ENCODE measurements around the gene IL1RAPL1. TPM values are rescaled to one million over a fixed set of nuclear protein-coding genes. Genes with fewer than 3 reads are reported as not detected.

Gene IL1RAPL1
- total and polyA plus RNA-seq, 8 donors = 0.06 to 3.3 (median 0.31) TPM; not detected in 3

DNA sequence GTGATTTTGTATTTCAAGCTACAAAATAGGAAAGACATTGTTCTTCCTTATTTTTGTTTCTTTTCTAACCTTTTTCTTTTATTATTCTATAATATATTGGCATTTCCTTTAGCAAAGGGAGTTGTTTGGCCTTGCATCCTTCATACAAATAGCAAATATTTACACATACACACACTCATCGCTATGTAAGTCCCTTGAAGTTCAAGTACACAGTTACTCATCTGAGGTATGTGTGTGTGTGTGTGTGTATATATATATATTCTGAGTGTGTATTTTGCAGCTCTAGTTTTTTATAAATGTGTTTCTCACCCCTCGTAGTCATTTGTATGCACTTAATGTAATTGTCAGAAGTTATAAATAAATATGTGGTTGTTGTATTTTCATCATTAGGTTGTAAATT is 903.4 kb downstream of the IL1RAPL1 start:
- Histone ChIP-seq H3K9me3 (no peaks in the 10 kb centered on the region), H3K36me3 (no peaks in the 10 kb centered on the region), H3K27me3 (no peaks in the 10 kb centered on the region), H3K27ac (no peak overlapping the region), H3K4me3 (no peak overlapping the region), H3K4me1 (no peaks in the 10 kb centered on the region)
- DNase-seq = no peak
- 58 to 83% (median 60%) methylated on average over 2 of the region's 2 CpGs for WGBS, 5 donors
- TF ChIP-seq POLR2A (IDR thresholded peaks at IDR 0.05) = no peak
- TF ChIP-seq POLR2AphosphoS5 (IDR thresholded peaks at IDR 0.05) = no peak
- TF ChIP-seq, protein P1, sequence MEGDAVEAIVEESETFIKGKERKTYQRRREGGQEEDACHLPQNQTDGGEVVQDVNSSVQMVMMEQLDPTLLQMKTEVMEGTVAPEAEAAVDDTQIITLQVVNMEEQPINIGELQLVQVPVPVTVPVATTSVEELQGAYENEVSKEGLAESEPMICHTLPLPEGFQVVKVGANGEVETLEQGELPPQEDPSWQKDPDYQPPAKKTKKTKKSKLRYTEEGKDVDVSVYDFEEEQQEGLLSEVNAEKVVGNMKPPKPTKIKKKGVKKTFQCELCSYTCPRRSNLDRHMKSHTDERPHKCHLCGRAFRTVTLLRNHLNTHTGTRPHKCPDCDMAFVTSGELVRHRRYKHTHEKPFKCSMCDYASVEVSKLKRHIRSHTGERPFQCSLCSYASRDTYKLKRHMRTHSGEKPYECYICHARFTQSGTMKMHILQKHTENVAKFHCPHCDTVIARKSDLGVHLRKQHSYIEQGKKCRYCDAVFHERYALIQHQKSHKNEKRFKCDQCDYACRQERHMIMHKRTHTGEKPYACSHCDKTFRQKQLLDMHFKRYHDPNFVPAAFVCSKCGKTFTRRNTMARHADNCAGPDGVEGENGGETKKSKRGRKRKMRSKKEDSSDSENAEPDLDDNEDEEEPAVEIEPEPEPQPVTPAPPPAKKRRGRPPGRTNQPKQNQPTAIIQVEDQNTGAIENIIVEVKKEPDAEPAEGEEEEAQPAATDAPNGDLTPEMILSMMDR (IDR thresholded peaks at IDR 0.05) = no peak
- no peak for TF ChIP-seq EP300 (IDR thresholded peaks at IDR 0.05)
- intact Hi-C loops (cut with DNase I; ENCODE audit: low total_unique reads) = no loop called here

DNA sequence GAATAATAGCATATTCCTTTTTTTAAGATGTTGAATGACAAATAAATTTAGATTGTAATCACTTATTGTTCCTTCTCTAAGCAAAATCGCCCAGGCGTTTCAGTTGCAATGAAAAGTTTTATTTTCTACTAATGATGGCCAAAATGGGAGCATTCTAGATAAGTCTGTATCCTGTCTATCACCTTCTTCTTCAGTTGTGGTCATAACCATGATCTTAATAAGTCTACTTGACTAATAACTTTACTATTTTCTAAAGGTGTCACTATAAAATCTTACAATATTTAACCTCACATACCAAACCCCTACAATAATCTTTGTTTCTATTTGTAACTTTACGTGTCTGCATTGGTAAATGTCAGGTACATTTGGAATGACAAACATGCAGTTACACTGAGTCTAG is 904.4 kb downstream of the IL1RAPL1 start:
- no peak for DNase-seq
- H3K4me3 ChIP-seq = no peak overlapping the region
- H3K36me3 ChIP-seq = no peaks in the 10 kb centered on the region
- H3K27ac ChIP-seq = no peak overlapping the region
- no peak for TF ChIP-seq POLR2AphosphoS5 (IDR thresholded peaks at IDR 0.05)
- no peak for TF ChIP-seq POLR2A (IDR thresholded peaks at IDR 0.05)
- TF ChIP-seq, protein P1 (IDR thresholded peaks at IDR 0.05) = no peak
- TF ChIP-seq EP300 (IDR thresholded peaks at IDR 0.05) = no peak
- no peaks in the 10 kb centered on the region for H3K4me1 ChIP-seq
- no peaks in the 10 kb centered on the region for H3K27me3 ChIP-seq
- no peaks in the 10 kb centered on the region for H3K9me3 ChIP-seq
- intact Hi-C loops (cut with DNase I; ENCODE audit: low total_unique reads) = no loop called here
- WGBS, 5 donors = 67 to 88% (median 78%) methylated on average over 3 of the region's 3 CpGs

DNA sequence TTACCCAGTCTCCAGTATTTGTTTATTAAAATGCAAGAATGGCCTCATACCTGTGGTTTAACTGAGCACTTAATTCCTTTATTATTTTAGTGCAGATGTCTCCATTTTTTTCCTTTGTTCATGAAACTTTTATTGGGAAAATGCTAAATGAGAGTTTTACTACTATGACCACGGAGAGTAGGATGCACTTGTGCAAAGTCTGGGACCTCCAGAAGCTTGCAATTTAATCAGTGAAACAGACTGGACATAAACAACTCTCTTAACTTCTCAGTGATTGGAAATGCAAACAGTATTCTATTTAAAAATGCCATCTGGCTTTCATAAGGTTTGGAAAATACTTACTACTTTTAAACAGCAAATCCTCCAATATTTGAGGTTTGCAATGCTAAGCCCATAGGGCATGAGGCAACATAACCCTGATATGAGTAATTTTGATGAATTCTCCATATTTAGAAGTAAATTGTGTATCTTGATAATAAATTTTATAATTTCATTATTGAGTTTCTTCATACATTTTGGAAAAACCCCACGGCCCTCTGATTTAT is 909.5 kb downstream of the IL1RAPL1 start:
- H3K27ac ChIP-seq = no peak overlapping the region
- WGBS, 5 donors = 42 to 77% (median 45%) methylated on average over 2 of the region's 2 CpGs
- no peaks in the 10 kb centered on the region for H3K4me1 ChIP-seq
- intact Hi-C loops (cut with DNase I; ENCODE audit: low total_unique reads) = no loop called here
- no peaks in the 10 kb centered on the region for H3K36me3 ChIP-seq
- TF ChIP-seq EP300 (IDR thresholded peaks at IDR 0.05) (no peak), POLR2A (IDR thresholded peaks at IDR 0.05) (no peak), POLR2AphosphoS5 (IDR thresholded peaks at IDR 0.05) (no peak)
- TF ChIP-seq, protein P1 (IDR thresholded peaks at IDR 0.05) = no peak
- no peaks in the 10 kb centered on the region for H3K27me3 ChIP-seq
- peaks cover 0 to 3% (median 0%) of the 10 kb centered on the region in 4 donors for H3K9me3 ChIP-seq
- no peak overlapping the region for H3K4me3 ChIP-seq
- DNase-seq = no peak

DNA sequence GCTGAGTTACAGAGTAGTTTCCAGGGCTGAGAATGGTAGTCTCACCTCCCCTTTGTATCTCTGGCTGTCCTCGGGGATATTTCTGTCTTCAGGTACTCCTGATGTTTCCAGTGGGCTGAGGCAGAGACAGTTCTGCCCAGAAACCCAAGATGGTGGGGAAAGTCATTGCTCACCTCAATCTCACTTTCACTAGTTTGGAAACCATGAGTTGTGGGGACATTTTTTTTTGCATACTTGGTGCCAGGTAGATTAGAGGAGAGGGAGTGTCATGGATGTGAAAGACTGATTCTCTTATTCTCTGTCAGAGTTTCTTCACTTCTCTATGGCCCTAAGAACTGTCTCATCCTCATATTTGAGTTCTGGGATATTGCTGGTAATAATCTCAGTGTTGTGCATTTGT is 919.5 kb downstream of the IL1RAPL1 start:
- H3K36me3 ChIP-seq = no peaks in the 10 kb centered on the region
- DNase-seq = no peak
- H3K4me3 ChIP-seq = no peak overlapping the region
- TF ChIP-seq, protein P1 (IDR thresholded peaks at IDR 0.05) = no peak
- TF ChIP-seq POLR2AphosphoS5 (IDR thresholded peaks at IDR 0.05) = no peak
- H3K27me3 ChIP-seq = peaks cover 0 to 4% (median 0%) of the 10 kb centered on the region in 3 donors
- no peaks in the 10 kb centered on the region for H3K9me3 ChIP-seq
- 57 to 100% (median 87%) methylated on average over 1 of the region's 1 CpG for WGBS, 5 donors
- intact Hi-C loops (cut with DNase I; ENCODE audit: low total_unique reads) = no loop called here
- H3K27ac ChIP-seq = no peak overlapping the region
- H3K4me1 ChIP-seq = no peaks in the 10 kb centered on the region
